ENCODE results near the gene RGS18. TPM values are rescaled to one million over a fixed set of nuclear protein-coding genes. Genes with fewer than 3 reads are reported as not detected.
A peak's percentile ranks its signal among the peaks of the same experiment; 100 is the strongest.

The RGS18 gene
- total RNA-seq, 2 donors from 2014 or later = not detected

- 92 to 93% methylated on average over 3 of the region's 3 CpGs for WGBS, 2 experiments (ENCODE audit: insufficient coverage in 1 of 2, insufficient read length in 1 of 2)
- Histone ChIP-seq H3K27me3 (ENCODE audit: control insufficient read depth, insufficient read depth, low read length, poor library complexity, severe bottlenecking) (no peaks in the 10 kb centered on the region), H3K4me1 (ENCODE audit: control insufficient read depth, insufficient read depth, low read length) (no peaks in the 10 kb centered on the region), H3K36me3 (ENCODE audit: control insufficient read depth, insufficient read depth, low read length) (no peaks in the 10 kb centered on the region), H3K4me3 (ENCODE audit: low read length) (no peak overlapping the region), H3K27ac (ENCODE audit: low read depth, low read length) (no peak overlapping the region), H3K9ac (ENCODE audit: extremely low read depth, low read length, poor library complexity, severe bottlenecking) (no peak overlapping the region), H3K9me3 (ENCODE audit: control insufficient read depth, low read length) (no peaks in the 10 kb centered on the region)
- Mint-ChIP-seq H3K36me3 (ENCODE audit: low read depth) (no peaks in the 10 kb centered on the region), H3K9me3 (peaks cover 3% of the 10 kb centered on the region), H3K27me3 (ENCODE audit: insufficient read depth) (no peaks in the 10 kb centered on the region), H3K27ac (no peak overlapping the region), H3K4me3 (no peak overlapping the region), H3K4me1 (peaks cover 9% of the 10 kb centered on the region)
- DNase-seq = no peak
- TF ChIP-seq CTCF (conservative IDR thresholded peaks at IDR 0.05) = no peak
Observed at GRCh38 chr1:192147221-192147620, 11.0 kb upstream of the RGS18 start.

- WGBS, 2 experiments (ENCODE audit: insufficient coverage in 1 of 2, insufficient read length in 1 of 2) = 94 to 100% methylated on average over 1 of the region's 1 CpG
- Mint-ChIP-seq H3K4me3 (no peak overlapping the region), H3K27ac (no peak overlapping the region), H3K36me3 (ENCODE audit: low read depth) (no peaks in the 10 kb centered on the region), H3K4me1 (peaks cover 9% of the 10 kb centered on the region), H3K9me3 (peaks cover 3% of the 10 kb centered on the region), H3K27me3 (ENCODE audit: insufficient read depth) (no peaks in the 10 kb centered on the region)
- Histone ChIP-seq H3K36me3 (ENCODE audit: control insufficient read depth, insufficient read depth, low read length) (no peaks in the 10 kb centered on the region), H3K9me3 (ENCODE audit: control insufficient read depth, low read length) (no peaks in the 10 kb centered on the region), H3K4me1 (ENCODE audit: control insufficient read depth, insufficient read depth, low read length) (no peaks in the 10 kb centered on the region), H3K27ac (ENCODE audit: low read depth, low read length) (no peak overlapping the region), H3K4me3 (ENCODE audit: low read length) (no peak overlapping the region), H3K27me3 (ENCODE audit: control insufficient read depth, insufficient read depth, low read length, poor library complexity, severe bottlenecking) (no peaks in the 10 kb centered on the region), H3K9ac (ENCODE audit: extremely low read depth, low read length, poor library complexity, severe bottlenecking) (no peak overlapping the region)
- DNase-seq = no peak
- no peak for TF ChIP-seq CTCF (conservative IDR thresholded peaks at IDR 0.05)
Observed at GRCh38 chr1:192147696-192148095, 10.6 kb upstream of the RGS18 start.

- Mint-ChIP-seq H3K4me3 (no peak overlapping the region), H3K36me3 (ENCODE audit: low read depth) (no peaks in the 10 kb centered on the region), H3K9me3 (peaks cover 3% of the 10 kb centered on the region), H3K4me1 (peaks cover 11% of the 10 kb centered on the region), H3K27ac (peak overlapping the region; percentile 36), H3K27me3 (ENCODE audit: insufficient read depth) (no peaks in the 10 kb centered on the region)
- Histone ChIP-seq H3K27me3 (ENCODE audit: control insufficient read depth, insufficient read depth, low read length, poor library complexity, severe bottlenecking) (no peaks in the 10 kb centered on the region), H3K27ac (ENCODE audit: low read depth, low read length) (no peak overlapping the region), H3K4me3 (ENCODE audit: low read length) (no peak overlapping the region), H3K4me1 (ENCODE audit: control insufficient read depth, insufficient read depth, low read length) (peaks cover 6% of the 10 kb centered on the region), H3K9me3 (ENCODE audit: control insufficient read depth, low read length) (no peaks in the 10 kb centered on the region), H3K36me3 (ENCODE audit: control insufficient read depth, insufficient read depth, low read length) (no peaks in the 10 kb centered on the region), H3K9ac (ENCODE audit: extremely low read depth, low read length, poor library complexity, severe bottlenecking) (no peak overlapping the region)
- no peak for DNase-seq
- TF ChIP-seq CTCF (conservative IDR thresholded peaks at IDR 0.05) = no peak
- 58 to 100% methylated on average over 1 to 2 of the region's 2 CpGs for WGBS, 2 experiments (ENCODE audit: insufficient coverage in 1 of 2, insufficient read length in 1 of 2)
Observed at GRCh38 chr1:192151176-192151575, 7.1 kb upstream of the RGS18 start.

All from endodermal cell (in vitro differentiated cells).